IPS-15b (cell line): ENCODE data around the gene RHEX.

Experiments
- H3K27me3 ChIP-seq: one replicate; pipeline ENCODE4 v1.6.1; 2013; ENCODE audit warnings: low read length; ENCODE audit not compliant: control insufficient read depth, insufficient read depth
- H3K36me3 ChIP-seq: one replicate; pipeline ENCODE4 v1.6.1; 2013; ENCODE audit warnings: low read length; ENCODE audit not compliant: control insufficient read depth, insufficient read depth
- H3K4me1 ChIP-seq: one replicate; pipeline ENCODE4 v1.6.1; 2013; ENCODE audit warnings: mild to moderate bottlenecking, low read length; ENCODE audit not compliant: control insufficient read depth, insufficient read depth
- H3K4me3 ChIP-seq: one replicate; pipeline ENCODE4 v1.5.1; 2013; ENCODE audit warnings: low read depth, low read length
- H3K9ac ChIP-seq: one replicate; pipeline ENCODE4 v1.6.1; 2013; ENCODE audit warnings: low read depth, mild to moderate bottlenecking, low read length
- H3K9me3 ChIP-seq: one replicate; pipeline ENCODE4 v1.6.1; 2013; ENCODE audit warnings: mild to moderate bottlenecking, low read length; ENCODE audit not compliant: control insufficient read depth, insufficient read depth

RHEX gene

DNA sequence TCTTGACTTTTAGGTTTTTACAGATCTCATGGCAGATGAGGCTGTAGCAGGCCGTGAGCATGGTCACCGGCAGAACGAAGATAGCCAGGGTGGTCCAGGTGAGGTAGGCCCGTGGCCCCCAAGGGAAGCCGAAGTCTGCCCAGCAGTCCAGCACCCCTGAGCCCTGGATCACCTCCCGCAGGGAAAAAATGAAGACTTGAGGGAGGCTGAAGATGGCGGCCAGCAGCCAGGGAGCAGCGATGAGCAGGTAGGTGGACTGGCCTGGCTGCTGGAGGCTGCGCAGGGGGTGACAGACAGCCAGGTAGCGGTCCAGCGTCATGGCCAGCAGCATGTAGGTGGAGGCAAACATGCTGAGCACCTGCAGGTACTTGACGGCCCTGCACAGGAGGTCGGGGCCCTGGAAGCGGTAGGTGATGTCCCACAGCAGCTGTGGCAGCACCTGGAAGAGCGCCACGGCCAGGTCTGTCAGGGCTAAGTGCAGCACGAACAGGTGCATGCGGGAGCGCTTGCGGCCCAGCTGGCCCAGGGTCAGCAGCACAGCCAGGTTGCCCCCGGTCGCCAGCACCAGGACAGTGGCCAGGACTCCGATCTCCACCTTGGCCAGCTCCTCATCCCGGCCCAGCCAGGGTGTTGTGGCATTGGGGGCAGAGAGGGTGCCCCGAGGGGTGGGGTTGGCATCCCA, 63.4 kb downstream of the RHEX start:
- Histone ChIP-seq H3K9ac (no peak overlapping the region), H3K4me1 (no peaks in the 10 kb centered on the region), H3K27me3 (peaks cover 39% of the 10 kb centered on the region), H3K9me3 (peaks cover 4% of the 10 kb centered on the region), H3K36me3 (no peaks in the 10 kb centered on the region), H3K4me3 (peak overlapping the region; percentile 76)

DNA sequence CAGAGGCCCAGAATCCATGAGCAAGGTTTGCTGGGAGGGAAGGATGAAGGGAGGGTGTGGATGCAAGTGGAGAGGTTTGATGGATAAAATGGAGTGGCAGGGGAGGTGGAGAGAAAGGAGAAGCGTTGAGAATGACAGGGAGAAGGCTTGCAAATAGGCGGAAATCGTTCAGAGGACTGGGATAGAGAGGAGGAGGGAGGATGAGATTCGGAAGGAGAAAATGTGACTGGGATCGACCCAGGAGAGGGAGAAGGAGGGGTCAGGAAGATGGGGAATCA, 63.8 kb downstream of the RHEX start:
- H3K36me3 ChIP-seq = no peaks in the 10 kb centered on the region
- peaks cover 4% of the 10 kb centered on the region for H3K9me3 ChIP-seq
- H3K27me3 ChIP-seq = peaks cover 39% of the 10 kb centered on the region
- peak overlapping the region; percentile 76 for H3K4me3 ChIP-seq
- no peaks in the 10 kb centered on the region for H3K4me1 ChIP-seq
- H3K9ac ChIP-seq = peak overlapping the region; percentile 47

GRCh38 chr1:206117151-206117948, 64.4 kb downstream of the RHEX start, which contains the start of gene AVPR1B:
Gene AVPR1B (minus strand): TSS chr1:206117388. CDS start chr1:206116890, 498 bp downstream.
- no peaks in the 10 kb centered on the region for H3K36me3 ChIP-seq
- H3K9me3 ChIP-seq = peaks cover 4% of the 10 kb centered on the region
- H3K27me3 ChIP-seq = peaks cover 39% of the 10 kb centered on the region
- peak within 1 kb of the TSS; percentile 47 for H3K9ac ChIP-seq
- H3K4me1 ChIP-seq = no peaks in the 10 kb centered on the region
- peak within 1 kb of the TSS; percentile 76 for H3K4me3 ChIP-seq

- H3K4me1 ChIP-seq = no peaks in the 10 kb centered on the region
- peaks cover 4% of the 10 kb centered on the region for H3K9me3 ChIP-seq
- no peak overlapping the region for H3K4me3 ChIP-seq
- H3K9ac ChIP-seq = no peak overlapping the region
- H3K27me3 ChIP-seq = peaks cover 31% of the 10 kb centered on the region
- H3K36me3 ChIP-seq = no peaks in the 10 kb centered on the region
Observed at GRCh38 chr1:206120406-206120805, 67.4 kb downstream of the RHEX start.

DNA sequence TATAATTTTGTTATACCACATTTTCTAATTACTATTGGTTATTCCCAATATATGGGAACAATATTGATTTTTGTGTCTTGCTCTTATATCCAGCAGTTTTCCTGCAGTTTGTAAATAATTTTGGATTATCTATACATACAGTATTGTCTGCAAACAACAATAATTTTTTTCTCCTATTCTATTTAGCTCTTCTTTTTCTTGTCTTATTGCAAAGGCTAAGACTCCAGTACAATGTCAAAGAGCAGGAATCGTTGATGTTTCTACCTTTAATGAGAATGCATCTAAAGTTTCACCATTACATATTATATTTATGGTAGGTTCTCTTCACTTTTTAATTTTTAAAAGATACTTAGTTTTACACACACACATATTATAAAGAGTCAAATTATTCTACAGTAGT, 68.3 kb downstream of the RHEX start:
- Histone ChIP-seq H3K9me3 (peaks cover 4% of the 10 kb centered on the region), H3K4me1 (no peaks in the 10 kb centered on the region), H3K9ac (no peak overlapping the region), H3K27me3 (peaks cover 23% of the 10 kb centered on the region), H3K36me3 (no peaks in the 10 kb centered on the region), H3K4me3 (no peak overlapping the region)

DNA sequence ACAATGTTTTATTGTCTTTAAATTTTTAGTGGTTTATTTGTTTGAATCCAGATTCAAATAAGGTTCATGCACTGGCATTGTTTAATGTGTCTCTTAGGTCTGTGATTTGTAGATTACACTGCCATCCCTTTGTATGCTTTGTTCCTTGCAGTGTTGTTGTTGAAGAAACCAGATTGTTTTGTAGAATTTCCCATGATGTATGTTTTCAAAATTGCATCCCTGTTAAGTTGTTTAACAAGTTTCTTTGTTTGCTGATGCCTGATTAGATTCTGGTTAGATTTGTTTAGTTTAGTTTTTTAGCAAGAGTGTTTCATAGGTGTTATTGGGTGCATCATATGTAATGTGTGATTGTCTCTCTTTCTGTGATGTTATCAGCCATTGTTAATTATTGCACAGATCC, 69.7 kb downstream of the RHEX start:
- Histone ChIP-seq H3K27me3 (peaks cover 11% of the 10 kb centered on the region), H3K9me3 (peaks cover 4% of the 10 kb centered on the region), H3K36me3 (no peaks in the 10 kb centered on the region), H3K9ac (no peak overlapping the region), H3K4me1 (no peaks in the 10 kb centered on the region), H3K4me3 (no peak overlapping the region)

DNA sequence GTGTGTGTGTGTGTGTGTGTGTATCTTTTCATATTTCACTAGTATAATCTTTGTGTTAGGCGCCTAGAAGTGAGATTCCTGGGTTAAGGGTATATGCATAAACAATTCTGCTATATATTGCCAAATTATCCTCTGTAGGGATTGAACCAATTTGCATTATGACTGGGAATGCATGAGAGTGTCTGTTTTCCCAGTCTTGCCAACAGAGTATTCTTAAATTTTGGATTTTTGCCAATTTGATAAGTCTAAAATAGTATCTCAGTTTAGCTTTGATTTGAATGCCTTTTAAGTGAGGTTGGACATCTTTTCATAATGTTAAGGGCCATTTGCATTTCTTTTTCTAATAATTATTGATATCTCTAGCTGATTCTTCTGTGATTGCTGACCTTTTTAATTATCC, 72.4 kb downstream of the RHEX start:
- no peaks in the 10 kb centered on the region for H3K4me1 ChIP-seq
- peaks cover 4% of the 10 kb centered on the region for H3K9me3 ChIP-seq
- no peaks in the 10 kb centered on the region for H3K27me3 ChIP-seq
- H3K36me3 ChIP-seq = no peaks in the 10 kb centered on the region
- H3K9ac ChIP-seq = no peak overlapping the region
- H3K4me3 ChIP-seq = no peak overlapping the region

- Histone ChIP-seq H3K4me1 (no peaks in the 10 kb centered on the region), H3K9me3 (no peaks in the 10 kb centered on the region), H3K4me3 (no peak overlapping the region), H3K27me3 (no peaks in the 10 kb centered on the region), H3K9ac (no peak overlapping the region), H3K36me3 (no peaks in the 10 kb centered on the region)
Observed at GRCh38 chr1:206127336-206127735, 74.4 kb downstream of the RHEX start.

GRCh38 chr1:206128196-206128595, 75.2 kb downstream of the RHEX start:
- Histone ChIP-seq H3K4me1 (no peaks in the 10 kb centered on the region), H3K4me3 (no peak overlapping the region), H3K27me3 (no peaks in the 10 kb centered on the region), H3K9ac (no peak overlapping the region), H3K9me3 (no peaks in the 10 kb centered on the region), H3K36me3 (no peaks in the 10 kb centered on the region)

- Histone ChIP-seq H3K9ac (no peak overlapping the region), H3K27me3 (no peaks in the 10 kb centered on the region), H3K36me3 (no peaks in the 10 kb centered on the region), H3K9me3 (no peaks in the 10 kb centered on the region), H3K4me1 (no peaks in the 10 kb centered on the region), H3K4me3 (no peak overlapping the region)
Observed at GRCh38 chr1:206131037-206131436, 78.1 kb downstream of the RHEX start.

GRCh38 chr1:206133751-206134415, 80.9 kb downstream of the RHEX start:
- H3K36me3 ChIP-seq = no peaks in the 10 kb centered on the region
- no peaks in the 10 kb centered on the region for H3K4me1 ChIP-seq
- no peak overlapping the region for H3K9ac ChIP-seq
- no peaks in the 10 kb centered on the region for H3K27me3 ChIP-seq
- no peak overlapping the region for H3K4me3 ChIP-seq
- H3K9me3 ChIP-seq = no peaks in the 10 kb centered on the region

DNA sequence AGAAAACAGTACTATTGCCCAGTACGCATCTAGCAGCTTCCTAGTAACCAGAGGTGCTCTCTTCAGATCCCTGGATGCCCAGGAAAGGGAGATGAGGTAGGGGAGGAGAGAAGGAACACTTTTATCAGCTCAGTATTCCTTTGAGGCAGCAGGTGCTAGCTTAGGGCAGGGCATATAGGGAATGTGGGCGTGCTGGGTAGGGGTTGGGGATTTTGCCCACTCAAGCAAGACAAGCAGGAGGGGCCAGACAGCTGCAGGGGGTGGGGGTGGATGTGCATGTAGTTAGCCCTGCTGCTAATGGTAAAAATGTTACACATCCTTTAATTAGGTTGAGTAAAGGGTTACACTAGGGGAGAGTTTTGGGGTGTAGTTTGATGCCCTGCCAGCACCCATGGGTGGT, 82.3 kb downstream of the RHEX start:
- H3K36me3 ChIP-seq = no peaks in the 10 kb centered on the region

More for the DNA sequence above, 82.3 kb downstream of the RHEX start:
- Histone ChIP-seq H3K9ac (no peak overlapping the region), H3K27me3 (no peaks in the 10 kb centered on the region), H3K4me3 (no peak overlapping the region), H3K9me3 (no peaks in the 10 kb centered on the region), H3K4me1 (no peaks in the 10 kb centered on the region)
